HL-60 (cell line): Measurements from ENCODE around the gene MEF2A.

Source experiments
- DNase-seq, 2 experiments: peaks; one replicate each; pipeline ENCODE4 v3.0.0-alpha.2; 2010 to 2020; ENCODE audit warnings: low read depth in 1 of 2, low spot score in 1 of 2
- H3K27ac ChIP-seq: fragments of 250-450 bp; sonication (Bioruptor Pico); replicated peaks from 2 replicates; pipeline ENCODE4 v1.5.1; 2020; ENCODE audit warnings: mild to moderate bottlenecking, moderate library complexity
- H3K27me3 ChIP-seq: fragments of 250-450 bp; sonication (Bioruptor Pico); 2 replicates; pipeline ENCODE4 v1.5.1; 2021; ENCODE audit warnings: mild to moderate bottlenecking, moderate library complexity; ENCODE audit not compliant: insufficient read depth, poor library complexity, severe bottlenecking
- H3K4me3 ChIP-seq: replicated peaks from 2 replicates; pipeline ENCODE4 v1.5.1; 2011; ENCODE audit warnings: mild to moderate bottlenecking, control low read depth, low read length; ENCODE audit not compliant: insufficient read depth
- GABPA ChIP-seq: IDR thresholded peaks from 2 replicates; pipeline ENCODE4 v1.6.1; 2012; ENCODE audit warnings: low read depth
- POLR2AphosphoS5 ChIP-seq: IDR thresholded peaks from 2 replicates; pipeline ENCODE4 v1.6.1; 2012; ENCODE audit warnings: low read depth
- SPI1 ChIP-seq: IDR thresholded peaks from 2 replicates; pipeline ENCODE4 v1.6.1; 2012; ENCODE audit warnings: low read depth, mild to moderate bottlenecking, borderline replicate concordance
- TF ChIP-seq, protein P1 (sequence below): IDR thresholded peaks from one replicate; pipeline ENCODE4 v1.5.1; 2011; ENCODE audit warnings: low read length, control low read depth, inconsistent platforms; ENCODE audit not compliant: insufficient read depth
- TF ChIP-seq, protein P2 (sequence below): IDR thresholded peaks from 2 replicates; pipeline ENCODE4 v1.6.1; 2012; ENCODE audit warnings: low read depth; ENCODE audit not compliant: insufficient replicate concordance

Gene MEF2A

DNA sequence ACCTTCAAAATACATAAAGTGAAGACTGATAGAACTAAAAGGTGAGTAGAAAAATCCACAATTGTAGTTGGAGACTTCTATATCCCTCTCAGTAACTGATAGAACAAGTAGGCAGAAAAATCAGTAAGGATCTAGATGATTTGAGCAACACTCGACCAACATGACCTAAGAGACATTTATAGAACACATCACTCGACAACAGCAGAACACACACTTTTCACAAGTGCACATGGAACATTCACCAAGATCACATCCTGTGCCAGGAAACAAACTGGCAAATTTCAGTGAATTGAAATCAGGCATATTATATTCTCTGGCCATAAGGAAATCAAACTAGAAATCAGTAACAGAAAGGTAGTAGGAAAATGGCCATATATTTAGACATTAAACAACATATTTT lies 130.3 kb downstream of the MEF2A start:
- DNase-seq: no peak
- Histone ChIP-seq H3K27me3 (no peaks in the 10 kb centered on the region), H3K4me3 (no peak overlapping the region), H3K27ac (no peak overlapping the region)
- TF ChIP-seq POLR2AphosphoS5 (no peak), SPI1 (no peak), GABPA (no peak)
- TF ChIP-seq, protein P1, sequence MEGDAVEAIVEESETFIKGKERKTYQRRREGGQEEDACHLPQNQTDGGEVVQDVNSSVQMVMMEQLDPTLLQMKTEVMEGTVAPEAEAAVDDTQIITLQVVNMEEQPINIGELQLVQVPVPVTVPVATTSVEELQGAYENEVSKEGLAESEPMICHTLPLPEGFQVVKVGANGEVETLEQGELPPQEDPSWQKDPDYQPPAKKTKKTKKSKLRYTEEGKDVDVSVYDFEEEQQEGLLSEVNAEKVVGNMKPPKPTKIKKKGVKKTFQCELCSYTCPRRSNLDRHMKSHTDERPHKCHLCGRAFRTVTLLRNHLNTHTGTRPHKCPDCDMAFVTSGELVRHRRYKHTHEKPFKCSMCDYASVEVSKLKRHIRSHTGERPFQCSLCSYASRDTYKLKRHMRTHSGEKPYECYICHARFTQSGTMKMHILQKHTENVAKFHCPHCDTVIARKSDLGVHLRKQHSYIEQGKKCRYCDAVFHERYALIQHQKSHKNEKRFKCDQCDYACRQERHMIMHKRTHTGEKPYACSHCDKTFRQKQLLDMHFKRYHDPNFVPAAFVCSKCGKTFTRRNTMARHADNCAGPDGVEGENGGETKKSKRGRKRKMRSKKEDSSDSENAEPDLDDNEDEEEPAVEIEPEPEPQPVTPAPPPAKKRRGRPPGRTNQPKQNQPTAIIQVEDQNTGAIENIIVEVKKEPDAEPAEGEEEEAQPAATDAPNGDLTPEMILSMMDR: no peak
- TF ChIP-seq, protein P2, sequence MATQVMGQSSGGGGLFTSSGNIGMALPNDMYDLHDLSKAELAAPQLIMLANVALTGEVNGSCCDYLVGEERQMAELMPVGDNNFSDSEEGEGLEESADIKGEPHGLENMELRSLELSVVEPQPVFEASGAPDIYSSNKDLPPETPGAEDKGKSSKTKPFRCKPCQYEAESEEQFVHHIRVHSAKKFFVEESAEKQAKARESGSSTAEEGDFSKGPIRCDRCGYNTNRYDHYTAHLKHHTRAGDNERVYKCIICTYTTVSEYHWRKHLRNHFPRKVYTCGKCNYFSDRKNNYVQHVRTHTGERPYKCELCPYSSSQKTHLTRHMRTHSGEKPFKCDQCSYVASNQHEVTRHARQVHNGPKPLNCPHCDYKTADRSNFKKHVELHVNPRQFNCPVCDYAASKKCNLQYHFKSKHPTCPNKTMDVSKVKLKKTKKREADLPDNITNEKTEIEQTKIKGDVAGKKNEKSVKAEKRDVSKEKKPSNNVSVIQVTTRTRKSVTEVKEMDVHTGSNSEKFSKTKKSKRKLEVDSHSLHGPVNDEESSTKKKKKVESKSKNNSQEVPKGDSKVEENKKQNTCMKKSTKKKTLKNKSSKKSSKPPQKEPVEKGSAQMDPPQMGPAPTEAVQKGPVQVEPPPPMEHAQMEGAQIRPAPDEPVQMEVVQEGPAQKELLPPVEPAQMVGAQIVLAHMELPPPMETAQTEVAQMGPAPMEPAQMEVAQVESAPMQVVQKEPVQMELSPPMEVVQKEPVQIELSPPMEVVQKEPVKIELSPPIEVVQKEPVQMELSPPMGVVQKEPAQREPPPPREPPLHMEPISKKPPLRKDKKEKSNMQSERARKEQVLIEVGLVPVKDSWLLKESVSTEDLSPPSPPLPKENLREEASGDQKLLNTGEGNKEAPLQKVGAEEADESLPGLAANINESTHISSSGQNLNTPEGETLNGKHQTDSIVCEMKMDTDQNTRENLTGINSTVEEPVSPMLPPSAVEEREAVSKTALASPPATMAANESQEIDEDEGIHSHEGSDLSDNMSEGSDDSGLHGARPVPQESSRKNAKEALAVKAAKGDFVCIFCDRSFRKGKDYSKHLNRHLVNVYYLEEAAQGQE: no peak

DNA sequence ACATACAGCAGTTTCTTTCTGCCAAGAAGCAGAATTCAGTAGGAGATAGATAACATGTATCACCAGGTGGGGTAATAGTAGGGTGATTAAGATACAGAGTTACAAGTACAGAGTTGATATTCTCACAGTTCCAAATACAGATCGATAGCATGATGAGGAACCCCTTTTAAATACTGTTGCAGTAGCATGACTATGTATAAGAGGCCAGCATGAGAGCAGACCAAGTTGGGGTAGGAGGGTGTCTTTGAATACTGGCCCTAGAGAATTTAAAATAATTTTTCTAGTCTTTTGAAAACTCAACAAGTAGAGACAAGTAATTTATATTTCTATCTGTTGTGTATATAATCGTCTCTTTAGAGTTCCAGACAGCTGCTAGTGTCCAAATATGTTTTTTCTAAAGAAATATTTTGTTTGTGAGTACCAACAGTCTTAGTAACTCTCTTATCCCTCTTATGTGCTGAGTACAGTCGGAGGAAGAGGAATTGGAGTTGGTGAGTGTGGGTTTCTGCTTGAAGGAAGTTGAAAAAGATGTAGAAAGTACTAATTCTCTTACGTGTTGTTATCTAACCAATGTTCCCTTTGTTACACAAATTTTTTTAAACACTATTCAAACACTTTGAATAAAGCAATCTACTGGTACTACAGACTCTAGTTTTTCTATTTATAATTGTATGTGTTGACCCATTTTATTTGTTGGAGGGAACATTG lies 137.3 kb downstream of the MEF2A start:
- H3K4me3 ChIP-seq: no peak overlapping the region
- no peak overlapping the region for H3K27ac ChIP-seq
- peak in 1 of 2 experiments; percentile 9 for DNase-seq
- TF ChIP-seq SPI1: no peak; the same call in 1 of the 2 replicates
- no peak for TF ChIP-seq POLR2AphosphoS5
- TF ChIP-seq, protein P1: no peak
- TF ChIP-seq, protein P2: no peak
- no peak for TF ChIP-seq GABPA
- no peaks in the 10 kb centered on the region for H3K27me3 ChIP-seq

DNA sequence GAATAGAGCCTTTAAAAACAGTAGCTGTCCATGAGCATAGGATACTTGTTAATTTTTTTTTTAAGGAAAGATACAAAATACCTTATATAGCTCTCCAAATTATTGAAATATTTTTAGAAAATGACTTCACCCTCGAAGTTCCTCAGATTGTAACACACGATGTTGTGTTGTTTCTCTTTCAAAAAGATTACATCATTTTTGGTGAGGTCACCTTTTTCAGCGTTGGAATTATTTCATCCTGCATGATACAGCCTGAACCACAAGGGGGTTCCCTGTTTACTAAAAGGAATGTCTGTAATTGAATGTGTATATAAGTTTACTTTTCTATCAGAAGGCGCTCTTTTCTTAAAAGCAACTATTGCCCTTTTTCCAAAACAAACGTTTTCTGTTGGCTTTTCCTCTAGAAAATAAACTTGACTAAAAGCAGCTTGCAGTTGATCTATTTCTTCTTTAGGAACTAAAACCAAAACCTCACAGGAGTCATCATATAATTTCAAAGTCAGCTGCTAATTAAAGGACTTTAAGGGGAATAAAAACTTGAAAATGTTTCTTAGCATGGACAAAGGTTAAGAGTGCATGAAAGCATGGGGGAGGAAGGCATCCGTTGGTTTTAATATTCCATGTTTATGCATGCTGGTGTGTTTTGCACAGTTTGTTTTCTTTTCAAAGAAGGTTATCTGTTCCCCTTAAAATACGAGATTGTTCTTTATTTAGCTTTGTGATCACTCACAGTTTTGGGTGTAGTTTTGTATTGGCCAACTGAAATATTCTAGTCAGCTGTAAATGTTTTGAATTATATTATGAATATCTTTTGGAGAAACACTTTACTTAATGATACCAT lies 138.0 kb downstream of the MEF2A start:
- DNase-seq: peak; percentile 51 to 57
- Histone ChIP-seq H3K27ac (no peak overlapping the region), H3K27me3 (no peaks in the 10 kb centered on the region), H3K4me3 (no peak overlapping the region)
- TF ChIP-seq, protein P1: peak; percentile 16
- no peak for TF ChIP-seq SPI1
- TF ChIP-seq POLR2AphosphoS5: no peak
